ENCODE measurements around the gene PSMG2.

The PSMG2 gene

GRCh38 chr18:12726774-12727550, 24.1 kb downstream of the PSMG2 start:
- peak; percentile 25; the same call in 1 of the 2 replicates for TF ChIP-seq POLR2A (IDR thresholded peaks at IDR 0.05; ENCODE audit: low read depth, low read length)
- TF ChIP-seq TAF1 (IDR thresholded peaks at IDR 0.05; ENCODE audit: borderline replicate concordance, low read depth, low read length), result no peak
- TF ChIP-seq POLR2AphosphoS5 (IDR thresholded peaks at IDR 0.05; ENCODE audit: low read depth, low read length), result peak; percentile 55; the same call in 1 of the 2 replicates
- FAIRE-seq (peak; percentile 46), DNase-seq (ENCODE audit: insufficient read length) (no peak)

GRCh38 chr18:12737243-12737902, 34.5 kb downstream of the PSMG2 start:
- TF ChIP-seq POLR2AphosphoS5 (IDR thresholded peaks at IDR 0.05; ENCODE audit: low read depth, low read length), result no peak
- TF ChIP-seq TAF1 (IDR thresholded peaks at IDR 0.05; ENCODE audit: borderline replicate concordance, low read depth, low read length), result no peak
- TF ChIP-seq POLR2A (IDR thresholded peaks at IDR 0.05; ENCODE audit: low read depth, low read length), result no peak
- FAIRE-seq (no peak), DNase-seq (ENCODE audit: insufficient read length) (no peak)

DNA sequence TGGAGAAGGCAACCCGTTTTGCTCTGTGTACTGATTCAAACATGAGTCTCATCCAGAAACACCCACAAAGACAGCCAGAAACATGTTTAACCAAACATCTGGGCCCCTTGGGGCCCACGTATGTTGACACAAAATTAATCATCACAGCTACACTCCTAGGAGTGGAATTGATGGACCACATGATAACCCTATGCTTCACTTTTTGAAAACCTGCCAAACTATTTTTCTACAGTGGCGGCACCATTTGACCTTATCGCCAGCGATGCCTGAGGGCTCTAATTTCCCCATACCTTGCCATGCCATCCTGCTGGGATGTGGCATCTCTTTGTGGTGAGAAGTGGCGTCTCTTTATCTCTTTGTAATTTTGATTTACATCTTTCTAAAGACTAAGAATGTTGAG, 38.5 kb downstream of the PSMG2 start:
- DNase-seq (ENCODE audit: insufficient read length) (no peak), FAIRE-seq (no peak)
- no peak for TF ChIP-seq POLR2A (IDR thresholded peaks at IDR 0.05; ENCODE audit: low read depth, low read length)
- no peak for TF ChIP-seq POLR2AphosphoS5 (IDR thresholded peaks at IDR 0.05; ENCODE audit: low read depth, low read length)
- TF ChIP-seq TAF1 (IDR thresholded peaks at IDR 0.05; ENCODE audit: borderline replicate concordance, low read depth, low read length), result no peak

- TF ChIP-seq POLR2AphosphoS5 (IDR thresholded peaks at IDR 0.05; ENCODE audit: low read depth, low read length) (no peak), TAF1 (IDR thresholded peaks at IDR 0.05; ENCODE audit: borderline replicate concordance, low read depth, low read length) (no peak), POLR2A (IDR thresholded peaks at IDR 0.05; ENCODE audit: low read depth, low read length) (no peak)
- no peak for DNase-seq (ENCODE audit: insufficient read length)
- FAIRE-seq, result no peak
Observed at GRCh38 chr18:12742453-12742852, 39.6 kb downstream of the PSMG2 start.

GRCh38 chr18:12744103-12744502, 41.3 kb downstream of the PSMG2 start:
- no peak for DNase-seq (ENCODE audit: insufficient read length)
- TF ChIP-seq TAF1 (IDR thresholded peaks at IDR 0.05; ENCODE audit: borderline replicate concordance, low read depth, low read length), result no peak
- no peak for TF ChIP-seq POLR2A (IDR thresholded peaks at IDR 0.05; ENCODE audit: low read depth, low read length)
- no peak for TF ChIP-seq POLR2AphosphoS5 (IDR thresholded peaks at IDR 0.05; ENCODE audit: low read depth, low read length)
- FAIRE-seq, result no peak

GRCh38 chr18:12745095-12745795, 42.4 kb downstream of the PSMG2 start:
- TF ChIP-seq POLR2A (IDR thresholded peaks at IDR 0.05; ENCODE audit: low read depth, low read length) (no peak), TAF1 (IDR thresholded peaks at IDR 0.05; ENCODE audit: borderline replicate concordance, low read depth, low read length) (no peak), POLR2AphosphoS5 (IDR thresholded peaks at IDR 0.05; ENCODE audit: low read depth, low read length) (no peak)
- no peak for FAIRE-seq
- no peak for DNase-seq (ENCODE audit: insufficient read length)

DNA sequence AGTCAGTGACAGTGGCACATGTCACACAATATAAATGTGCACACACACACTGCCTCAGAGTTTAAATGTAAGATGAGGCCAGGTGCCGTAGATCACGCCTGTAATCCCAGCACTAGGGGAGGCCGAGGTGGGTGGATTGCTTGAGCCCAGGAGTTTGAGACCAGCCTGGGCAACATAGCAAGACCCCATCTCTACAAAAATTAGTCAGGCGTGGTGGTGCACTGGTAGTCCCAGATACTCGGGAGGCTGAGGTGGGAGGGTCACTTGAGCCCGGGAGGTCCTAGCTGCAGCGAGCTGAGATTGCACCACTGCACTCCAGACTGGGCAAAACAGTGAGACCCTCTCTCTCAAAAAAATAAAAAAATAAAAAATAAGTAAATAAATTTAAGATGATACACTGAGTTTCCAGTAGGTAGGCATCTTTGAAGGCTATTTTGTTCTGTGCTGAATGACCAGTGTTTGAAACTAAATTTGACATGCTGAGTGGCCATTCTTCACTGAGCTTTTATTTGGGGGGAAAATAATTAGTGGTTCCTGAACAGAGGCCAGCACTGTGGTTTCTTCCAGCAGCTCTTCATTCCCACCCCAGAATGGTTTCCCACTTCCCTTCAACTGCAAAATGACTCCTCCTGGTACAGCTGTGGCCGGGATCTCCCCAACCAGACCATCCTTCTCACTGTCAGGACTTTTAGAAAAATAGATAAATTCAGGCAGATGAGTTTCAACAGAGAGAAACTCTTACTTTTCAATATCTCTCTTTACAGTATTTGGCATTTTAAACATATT, 44.9 kb downstream of the PSMG2 start:
- no peak for TF ChIP-seq POLR2AphosphoS5 (IDR thresholded peaks at IDR 0.05; ENCODE audit: low read depth, low read length)
- TF ChIP-seq TAF1 (IDR thresholded peaks at IDR 0.05; ENCODE audit: borderline replicate concordance, low read depth, low read length), result no peak
- no peak for TF ChIP-seq POLR2A (IDR thresholded peaks at IDR 0.05; ENCODE audit: low read depth, low read length)
- DNase-seq (ENCODE audit: insufficient read length) (no peak), FAIRE-seq (no peak)

DNA sequence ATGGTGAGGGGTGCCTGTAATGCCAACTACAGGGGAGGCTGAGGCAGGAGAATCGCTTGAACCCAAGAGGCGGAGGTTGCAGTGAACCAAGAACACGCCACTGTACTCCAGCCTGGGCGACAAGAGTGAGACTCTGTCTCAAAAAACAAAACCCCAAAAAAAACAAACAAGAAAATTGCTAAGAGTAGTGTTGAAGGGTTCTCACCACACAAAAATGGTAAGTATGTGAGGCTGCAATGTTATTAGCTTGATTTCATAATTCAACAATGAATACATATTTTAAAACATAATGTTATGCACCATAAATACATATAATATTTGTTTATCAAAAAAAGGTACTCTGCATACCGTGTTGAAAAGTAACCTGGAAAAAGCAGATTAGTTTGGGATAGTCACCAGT, 45.8 kb downstream of the PSMG2 start:
- DNase-seq (ENCODE audit: insufficient read length) (no peak), FAIRE-seq (no peak)
- no peak for TF ChIP-seq TAF1 (IDR thresholded peaks at IDR 0.05; ENCODE audit: borderline replicate concordance, low read depth, low read length)
- TF ChIP-seq POLR2A (IDR thresholded peaks at IDR 0.05; ENCODE audit: low read depth, low read length), result no peak
- no peak for TF ChIP-seq POLR2AphosphoS5 (IDR thresholded peaks at IDR 0.05; ENCODE audit: low read depth, low read length)

- DNase-seq (ENCODE audit: insufficient read length) (no peak), FAIRE-seq (no peak)
- TF ChIP-seq POLR2AphosphoS5 (IDR thresholded peaks at IDR 0.05; ENCODE audit: low read depth, low read length), result no peak
- TF ChIP-seq POLR2A (IDR thresholded peaks at IDR 0.05; ENCODE audit: low read depth, low read length), result no peak
- TF ChIP-seq TAF1 (IDR thresholded peaks at IDR 0.05; ENCODE audit: borderline replicate concordance, low read depth, low read length), result no peak
Observed at GRCh38 chr18:12749121-12749520, 46.3 kb downstream of the PSMG2 start.

DNA sequence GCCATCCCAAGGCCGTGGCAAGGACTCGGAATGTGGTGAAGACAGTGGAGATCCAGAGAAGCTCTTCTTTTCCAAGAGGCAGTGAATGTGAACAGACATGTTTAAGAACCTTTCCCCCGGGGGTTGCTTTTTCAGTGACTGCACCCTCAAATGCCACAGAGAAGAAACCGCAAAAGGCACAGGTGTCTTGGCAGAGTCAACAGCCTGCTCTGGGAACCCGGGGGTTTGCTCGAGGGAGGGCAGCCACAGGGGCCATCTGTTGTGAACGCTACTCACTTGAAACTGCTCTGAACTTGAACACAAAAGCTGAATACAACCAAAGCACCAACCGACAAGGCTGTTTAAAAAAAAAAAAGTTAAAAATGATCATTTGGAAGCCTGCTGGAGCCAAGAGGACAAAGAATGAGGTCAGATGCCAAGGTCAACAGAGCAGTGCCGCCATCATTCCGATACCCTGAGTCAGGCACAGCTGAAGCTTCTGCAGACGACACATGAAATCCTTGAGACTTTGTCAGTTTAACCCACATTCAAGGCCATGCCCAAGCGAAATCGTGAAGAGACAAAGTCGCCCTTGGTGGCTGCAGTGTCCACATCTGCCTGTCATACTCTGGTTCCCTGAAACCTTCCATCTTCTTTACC, 47.4 kb downstream of the PSMG2 start:
- FAIRE-seq, result no peak
- DNase-seq (ENCODE audit: insufficient read length), result no peak
- TF ChIP-seq TAF1 (IDR thresholded peaks at IDR 0.05; ENCODE audit: borderline replicate concordance, low read depth, low read length) (no peak), POLR2AphosphoS5 (IDR thresholded peaks at IDR 0.05; ENCODE audit: low read depth, low read length) (no peak), POLR2A (IDR thresholded peaks at IDR 0.05; ENCODE audit: low read depth, low read length) (no peak)

Measured in GM12892 (cell line).